HG03196 (cell line): ENCODE data around the gene ZDHHC7.
"Not testable (repeated sequence)": the region's sequence is repeated elsewhere in the genome, so short reads cannot be mapped to it uniquely, and the experiment has no call there.

ENCODE experiments used
- ATAC-seq: cut with Tn5 transposase; IDR thresholded peaks from one replicate; pipeline ENCODE4 v1.9.1; 2021; ENCODE audit not compliant: unreplicated experiment

The ZDHHC7 gene

GRCh38 chr16:85045077-85045476 lies 33.7 kb upstream of the ZDHHC7 start:
- no peak for ATAC-seq

DNA sequence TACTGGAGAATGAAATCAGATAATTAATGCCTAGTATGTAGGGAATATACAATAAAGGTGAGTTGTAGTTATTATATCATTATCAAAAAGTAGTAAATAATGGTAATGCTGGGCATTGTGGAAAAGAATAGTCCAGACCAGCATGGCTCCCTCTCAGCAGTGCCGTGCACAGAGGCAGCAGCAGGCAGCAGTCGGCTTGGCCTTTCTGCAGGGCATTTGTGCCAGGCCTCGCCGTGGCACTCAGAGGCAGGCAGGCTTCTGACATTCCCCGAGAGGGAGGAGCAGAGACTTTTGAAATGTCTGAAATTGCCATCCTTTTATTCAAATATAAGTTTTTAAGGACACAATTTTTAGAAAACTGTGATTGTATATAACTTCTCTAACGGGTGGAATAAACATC lies 31.3 kb upstream of the ZDHHC7 start:
- no peak for ATAC-seq

- no peak for ATAC-seq
These were observed 30.8 kb upstream of the ZDHHC7 start for GRCh38 chr16:85042167-85042526.

DNA sequence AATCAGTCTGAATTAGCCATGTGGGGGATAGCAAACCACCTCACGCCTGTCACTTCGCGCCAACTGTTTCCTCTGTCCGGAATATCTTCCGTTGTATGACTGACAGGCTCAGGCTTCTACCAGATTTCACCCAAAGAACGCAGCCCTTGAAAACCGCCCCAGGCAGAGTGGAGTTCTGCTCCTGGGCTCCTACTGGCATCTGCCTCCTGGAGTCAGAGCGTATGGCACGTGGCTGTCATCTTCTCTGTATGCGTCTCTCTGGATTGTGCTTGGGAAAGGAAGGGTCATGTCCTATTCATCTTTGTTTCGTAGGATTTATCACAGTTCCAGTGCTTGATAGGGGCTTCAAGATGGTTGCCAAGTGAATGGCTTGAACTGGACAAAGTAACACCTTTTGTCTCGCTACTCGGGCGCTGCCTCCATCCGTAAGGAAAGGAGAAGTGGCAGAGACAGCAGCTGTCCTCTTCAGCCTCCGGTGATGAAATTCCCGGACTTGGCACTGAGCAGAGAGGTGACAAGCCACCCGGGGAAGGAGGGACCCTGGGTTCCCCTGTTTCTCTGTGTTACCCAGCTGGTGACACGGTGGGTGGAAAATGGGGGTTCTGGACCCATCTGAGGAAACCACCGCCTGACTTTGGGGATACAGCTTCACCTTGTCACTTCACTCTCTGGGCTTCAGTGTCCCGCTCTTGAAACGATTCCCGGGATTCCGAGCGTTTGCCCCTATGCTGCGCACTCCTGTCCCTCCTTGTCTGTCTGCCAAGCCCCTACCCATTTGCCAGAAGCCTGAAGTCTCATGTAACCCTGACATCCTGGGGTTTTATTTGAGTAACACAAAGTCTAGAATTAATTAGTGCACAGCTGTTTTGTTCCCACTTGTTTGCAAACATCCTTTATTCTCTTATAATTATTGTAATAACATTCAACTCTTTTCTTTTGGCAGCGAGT lies 30.2 kb upstream of the ZDHHC7 start:
- no peak for ATAC-seq

DNA sequence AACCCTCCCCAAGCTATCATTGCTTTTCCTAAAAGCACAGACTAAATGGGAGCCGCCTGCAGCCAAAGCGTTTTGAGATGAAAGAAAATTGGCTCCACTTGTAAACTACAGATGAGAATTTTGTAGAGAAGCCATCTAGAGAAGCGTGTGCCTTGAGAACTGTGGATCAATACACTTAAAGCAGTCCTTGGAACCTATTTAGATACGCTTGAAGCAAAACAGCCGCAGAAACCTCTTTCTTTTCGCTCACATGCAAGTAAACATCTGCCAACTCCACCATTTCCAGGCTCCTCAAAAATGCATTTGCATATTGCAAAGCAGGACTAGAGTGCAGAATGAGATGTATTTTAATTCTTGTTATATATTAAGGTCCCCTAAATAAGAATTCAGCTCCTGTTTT lies 29.4 kb upstream of the ZDHHC7 start:
- no peak for ATAC-seq

- no peak for ATAC-seq
These were observed 26.4 kb upstream of the ZDHHC7 start for GRCh38 chr16:85037721-85038120.

DNA sequence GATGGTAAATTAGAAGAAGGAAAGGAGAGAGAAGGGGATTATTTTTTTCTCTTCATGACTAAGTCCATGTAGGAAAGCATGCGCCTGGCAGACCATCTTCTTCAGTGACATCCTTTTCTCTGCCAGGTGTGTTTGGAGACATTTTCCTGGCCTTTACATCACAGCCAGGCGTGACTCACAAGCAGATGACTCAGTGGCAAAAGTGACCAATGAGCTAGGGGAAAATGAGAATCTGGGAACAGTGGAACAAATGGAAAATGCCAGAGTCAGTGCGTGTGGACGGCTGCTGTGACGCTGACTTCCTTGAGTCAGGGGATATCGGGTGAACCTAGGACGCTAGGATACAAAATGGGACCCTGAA lies 25.7 kb upstream of the ZDHHC7 start:
- no peak for ATAC-seq

DNA sequence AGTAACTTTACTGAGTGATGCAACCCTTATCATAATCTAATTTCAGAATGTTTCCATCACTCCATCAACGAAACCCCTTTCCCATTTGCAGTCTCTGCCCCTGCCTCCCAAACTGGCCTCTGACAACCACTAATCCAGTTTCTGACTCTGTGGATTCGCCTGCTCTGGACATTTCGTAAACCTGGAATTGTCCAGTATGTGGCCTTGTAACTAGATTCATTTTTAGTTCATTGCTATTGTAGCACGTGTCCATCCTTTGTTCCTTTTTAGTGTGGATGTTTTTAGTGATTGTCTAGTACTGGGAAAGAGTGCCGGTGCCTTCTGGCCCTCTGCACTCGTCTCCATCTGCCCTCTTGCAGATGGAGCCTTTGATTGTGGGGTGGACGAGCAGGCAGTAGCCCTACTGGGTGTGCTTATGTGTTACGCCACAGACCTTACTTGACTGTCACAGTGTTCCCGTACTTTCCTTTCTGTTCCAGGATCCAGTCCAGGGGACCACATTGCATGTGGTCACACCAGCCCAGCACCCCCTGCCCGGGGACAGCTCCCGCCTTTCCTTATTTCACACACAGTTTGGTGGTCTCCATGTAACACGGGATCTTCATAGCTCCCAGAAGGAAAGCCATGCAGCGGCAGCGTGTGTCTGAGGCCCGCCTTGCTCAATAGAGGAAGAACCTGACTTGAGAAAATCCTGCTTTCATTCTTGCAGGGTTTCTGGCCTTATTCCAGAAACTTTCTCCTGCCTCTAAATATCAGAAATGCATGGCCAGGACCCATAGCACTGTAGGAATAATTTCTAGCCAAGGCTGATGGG lies 25.1 kb upstream of the ZDHHC7 start:
- ATAC-seq: no peak

DNA sequence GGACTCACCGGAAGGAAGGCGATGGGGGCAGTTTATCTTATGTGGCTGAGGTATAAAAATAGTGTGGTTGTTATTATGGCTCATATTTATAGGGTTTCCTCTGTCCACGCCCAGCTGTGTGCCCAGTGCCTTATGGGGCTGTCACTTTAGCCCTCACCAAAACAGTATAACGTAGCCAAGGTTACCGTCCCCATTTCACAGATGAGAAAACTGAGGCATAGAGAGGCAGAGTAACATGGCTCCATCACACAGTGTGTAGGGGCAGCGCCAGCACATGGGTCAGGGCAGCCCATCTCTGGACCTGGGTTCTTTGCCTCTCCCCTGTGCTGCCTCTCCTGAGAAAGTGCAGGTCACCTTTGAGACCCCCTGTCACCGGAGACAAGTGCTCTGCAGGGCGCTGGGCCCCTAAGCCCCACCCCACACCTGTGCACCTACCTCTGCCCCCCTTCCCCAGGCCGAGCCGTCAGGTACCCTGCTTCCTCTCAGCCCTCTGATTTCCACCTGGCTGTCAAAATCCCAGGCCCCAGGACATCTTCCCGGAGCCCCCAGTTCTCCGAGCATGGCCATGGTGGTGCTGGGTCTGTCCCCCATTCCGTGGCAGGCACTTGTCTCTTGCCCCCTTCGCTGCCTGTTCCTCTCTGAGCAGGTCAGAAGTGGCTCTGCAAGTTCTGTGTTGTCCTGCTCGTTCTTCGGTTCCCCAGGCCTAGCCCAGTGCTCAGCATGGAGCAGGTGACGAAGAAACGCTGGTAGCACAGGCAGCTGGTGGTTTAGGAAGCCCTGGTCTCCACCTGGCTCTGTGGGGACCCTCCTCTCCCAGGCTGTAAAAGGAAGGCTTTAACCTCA lies 23.5 kb upstream of the ZDHHC7 start:
- ATAC-seq: no peak

- no peak for ATAC-seq
These were observed 21.8 kb upstream of the ZDHHC7 start for GRCh38 chr16:85033171-85033570.

DNA sequence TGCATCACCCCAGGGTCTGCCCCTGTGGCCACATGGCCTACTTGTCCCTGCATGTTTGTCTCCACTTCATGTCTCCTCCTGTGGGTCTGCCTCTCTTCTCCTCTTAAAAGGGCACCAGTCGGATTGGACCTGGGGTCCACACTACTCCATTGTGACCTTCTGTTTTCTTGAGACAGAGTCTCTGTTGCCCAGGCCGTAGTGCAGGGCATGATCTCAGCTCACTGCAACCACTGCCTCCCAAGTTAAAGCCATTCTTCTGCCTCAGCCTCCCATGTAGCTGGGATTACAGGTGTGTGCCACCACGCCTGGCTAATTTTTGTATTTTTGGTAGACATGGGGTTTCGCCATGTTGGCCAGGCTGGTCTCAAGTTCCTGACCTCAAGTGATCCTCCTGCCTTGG lies 20.9 kb upstream of the ZDHHC7 start:
- not testable (repeated sequence) for ATAC-seq

DNA sequence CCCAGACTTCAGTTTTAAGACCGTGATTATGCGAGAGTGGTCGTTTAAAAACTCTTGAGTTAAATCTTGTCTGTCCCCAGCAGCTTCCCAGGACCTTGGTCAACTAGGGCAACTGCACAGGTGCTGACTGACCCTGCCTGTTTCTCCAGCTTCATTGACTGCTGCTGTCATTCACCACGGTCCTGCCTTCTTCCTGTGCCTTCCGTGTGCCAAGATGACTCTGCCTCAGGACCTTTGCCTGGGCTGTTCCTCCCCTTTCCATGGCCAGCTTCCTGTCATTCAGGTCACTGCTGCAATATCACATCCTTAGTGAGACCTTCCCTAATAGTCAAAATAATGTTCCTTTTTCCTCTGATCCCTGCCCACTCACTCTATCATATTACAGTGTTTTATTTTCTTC lies 20.1 kb upstream of the ZDHHC7 start:
- no peak for ATAC-seq

GRCh38 chr16:85029981-85030401 lies 18.7 kb upstream of the ZDHHC7 start:
- no peak for ATAC-seq

DNA sequence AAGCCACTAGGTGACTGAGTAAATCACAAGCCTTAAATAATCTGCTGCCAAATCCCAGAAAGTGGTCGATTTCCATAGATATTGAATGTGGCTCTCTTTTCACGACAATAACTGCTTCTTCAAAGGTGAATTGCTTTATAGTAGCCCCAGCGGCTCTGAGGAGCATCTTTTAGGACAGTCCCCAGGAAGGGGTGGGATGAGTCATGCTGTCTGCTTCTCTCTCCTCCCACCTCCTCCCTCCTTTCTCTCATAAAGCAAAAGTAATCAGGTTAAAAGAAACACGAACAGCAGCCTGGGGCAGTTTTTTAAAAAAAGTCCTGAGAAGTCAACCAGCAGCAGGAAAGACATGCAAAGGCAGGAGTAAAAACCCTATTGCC lies 18.1 kb upstream of the ZDHHC7 start:
- ATAC-seq: peak; percentile 35

- ATAC-seq: no peak
These were observed 17.5 kb upstream of the ZDHHC7 start for GRCh38 chr16:85028685-85029407.

DNA sequence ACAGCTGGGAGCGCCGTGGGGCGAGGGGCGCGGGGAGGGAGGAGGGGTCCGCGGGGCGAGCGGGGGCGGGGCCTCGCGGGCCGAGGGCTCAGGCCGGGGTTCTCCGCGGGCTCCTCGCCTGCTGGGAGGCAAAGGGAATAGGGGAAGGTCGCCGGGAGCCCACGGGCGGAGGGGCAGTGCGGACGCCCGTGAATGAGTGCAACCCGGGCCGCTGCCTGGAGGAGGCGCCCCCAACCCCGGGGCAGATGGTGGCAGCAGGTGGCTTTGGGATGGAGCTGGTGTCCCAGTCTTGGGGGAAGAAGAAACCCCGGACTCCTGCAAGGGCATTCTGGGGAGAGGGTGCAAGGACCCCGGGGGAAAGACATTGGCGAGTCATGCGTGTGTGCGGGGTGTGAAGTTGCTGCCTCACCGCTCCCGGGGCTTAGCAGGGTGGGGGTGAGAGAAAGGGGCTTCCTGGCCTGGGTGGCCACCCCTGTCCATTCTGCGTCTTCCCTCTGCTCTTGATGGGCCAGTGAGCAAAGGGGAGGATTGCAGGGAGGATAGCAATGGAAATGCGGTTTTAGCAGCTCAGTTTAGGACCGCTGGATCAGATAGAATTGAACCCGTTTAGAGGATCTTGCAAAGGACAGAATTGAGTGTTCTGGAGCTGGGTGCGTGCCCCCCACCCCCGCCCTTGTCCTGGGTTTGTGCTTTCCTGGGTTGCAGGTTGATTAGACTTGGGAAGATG lies 16.8 kb upstream of the ZDHHC7 start:
- peak; percentile 24 for ATAC-seq

DNA sequence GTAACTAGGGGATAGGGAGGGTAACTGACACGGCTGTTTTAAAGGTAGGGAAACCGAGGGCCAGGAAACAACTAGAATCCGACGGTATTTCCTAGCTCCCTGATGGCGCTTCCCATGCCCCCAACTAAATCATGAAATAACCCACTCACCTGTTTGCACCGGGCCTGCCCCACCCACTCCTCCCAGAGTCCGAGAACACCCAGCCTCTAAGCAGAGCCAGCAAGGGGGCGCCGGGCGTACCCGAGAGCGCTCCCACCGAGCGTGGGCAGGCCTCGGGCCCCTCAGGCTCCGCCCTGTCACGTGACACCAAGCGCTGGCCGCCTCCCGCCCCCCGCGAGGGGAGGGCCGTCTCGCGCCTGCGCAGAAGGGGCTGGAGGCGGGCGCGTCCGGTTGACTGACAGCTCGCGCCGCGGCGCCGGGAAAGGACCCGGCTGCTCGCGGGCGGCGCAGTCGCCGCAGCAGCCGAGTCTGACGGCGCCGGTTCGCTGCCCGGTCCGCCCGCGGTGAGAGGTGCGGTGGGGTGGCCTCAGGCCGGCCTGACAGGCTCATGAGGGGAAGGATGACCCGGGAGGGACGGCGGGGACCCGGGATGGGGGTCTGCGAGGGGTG lies 16.1 kb upstream of the ZDHHC7 start, which contains the start of gene KIAA0513:
Gene KIAA0513 (plus strand): TSS at position 447 of the 609 bp plus-strand sequence. CDS start 39,277 bp downstream, outside the sequence.
- peak; percentile 83 for ATAC-seq

DNA sequence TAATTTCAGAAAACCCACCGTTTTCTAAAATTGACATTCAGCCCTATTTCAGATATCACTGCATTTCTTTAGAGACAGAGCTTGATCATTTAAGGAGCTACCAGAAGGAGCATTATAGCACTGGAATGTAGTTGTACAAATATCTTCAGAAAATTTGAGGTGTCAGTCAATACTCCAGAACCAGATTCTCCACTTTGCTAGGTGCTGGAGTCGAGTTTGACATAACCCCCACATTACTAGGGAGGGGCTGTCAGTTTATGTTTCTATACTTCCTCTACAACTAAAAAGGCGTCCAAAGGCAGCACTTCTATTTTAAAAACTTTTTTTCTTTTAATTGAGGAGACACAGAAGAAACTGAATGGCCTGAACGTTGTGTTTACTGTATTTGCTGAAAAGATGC lies 15.4 kb upstream of the ZDHHC7 start:
- no peak for ATAC-seq
